Activated naive CD4-positive, alpha-beta T cell treated with anti-CD3 and anti-CD28 coated beads, Interleukin-2, amount 10 ng/mL, durations not matched to agents 7 days and 5 days (primary cell): ENCODE data around the gene SH3GLB2.

Experiments used
- CTCF ChIA-PET: fragments of 350-600 bp; sonication (Branson Sonifier 250); formaldehyde crosslinking; loops from one replicate; lab custom pipeline; 2021; ENCODE audit warnings: antibody characterized with exemption; lab: Charles Lee
- DNase-seq: peaks from one replicate; pipeline ENCODE4 v3.0.0-alpha.2; 2020
- H3K27ac Mint-ChIP-seq: one replicate; pipeline ENCODE4 v1.8.0; 2021; ENCODE audit warnings: mild to moderate bottlenecking, moderate library complexity, mixed read lengths
- H3K27me3 Mint-ChIP-seq: one replicate; pipeline ENCODE4 v1.8.0; 2021; ENCODE audit warnings: mild to moderate bottlenecking, mixed read lengths
- H3K36me3 Mint-ChIP-seq: one replicate; pipeline ENCODE4 v1.8.0; 2021; ENCODE audit warnings: mixed read lengths
- H3K4me1 Mint-ChIP-seq: one replicate; pipeline ENCODE4 v1.8.0; 2021; ENCODE audit warnings: mixed read lengths
- H3K4me3 Mint-ChIP-seq: one replicate; pipeline ENCODE4 v1.8.0; 2021; ENCODE audit warnings: mild to moderate bottlenecking, moderate library complexity, mixed read lengths
- H3K9me3 Mint-ChIP-seq: one replicate; pipeline ENCODE4 v1.8.0; 2021; ENCODE audit warnings: mixed read lengths

SH3GLB2 gene

GRCh38 chr9:129064499-129064908 lies 36.4 kb upstream of the SH3GLB2 start:
- Mint-ChIP-seq H3K4me3 (no peak overlapping the region), H3K9me3 (no peaks in the 10 kb centered on the region), H3K36me3 (peaks cover 23% of the 10 kb centered on the region), H3K27ac (no peak overlapping the region), H3K4me1 (peaks cover 15% of the 10 kb centered on the region), H3K27me3 (no peaks in the 10 kb centered on the region)
- CTCF ChIA-PET = no interaction called here
- no peak for DNase-seq

GRCh38 chr9:129063061-129063460 lies 34.9 kb upstream of the SH3GLB2 start:
- Mint-ChIP-seq H3K27me3 (no peaks in the 10 kb centered on the region), H3K36me3 (peaks cover 15% of the 10 kb centered on the region), H3K9me3 (no peaks in the 10 kb centered on the region), H3K4me1 (peaks cover under 1% of the 10 kb centered on the region), H3K4me3 (no peak overlapping the region), H3K27ac (no peak overlapping the region)
- CTCF ChIA-PET = no interaction called here
- DNase-seq = no peak

GRCh38 chr9:129060991-129061390 lies 32.9 kb upstream of the SH3GLB2 start:
- Mint-ChIP-seq H3K36me3 (peaks cover 15% of the 10 kb centered on the region), H3K27ac (no peak overlapping the region)

DNA sequence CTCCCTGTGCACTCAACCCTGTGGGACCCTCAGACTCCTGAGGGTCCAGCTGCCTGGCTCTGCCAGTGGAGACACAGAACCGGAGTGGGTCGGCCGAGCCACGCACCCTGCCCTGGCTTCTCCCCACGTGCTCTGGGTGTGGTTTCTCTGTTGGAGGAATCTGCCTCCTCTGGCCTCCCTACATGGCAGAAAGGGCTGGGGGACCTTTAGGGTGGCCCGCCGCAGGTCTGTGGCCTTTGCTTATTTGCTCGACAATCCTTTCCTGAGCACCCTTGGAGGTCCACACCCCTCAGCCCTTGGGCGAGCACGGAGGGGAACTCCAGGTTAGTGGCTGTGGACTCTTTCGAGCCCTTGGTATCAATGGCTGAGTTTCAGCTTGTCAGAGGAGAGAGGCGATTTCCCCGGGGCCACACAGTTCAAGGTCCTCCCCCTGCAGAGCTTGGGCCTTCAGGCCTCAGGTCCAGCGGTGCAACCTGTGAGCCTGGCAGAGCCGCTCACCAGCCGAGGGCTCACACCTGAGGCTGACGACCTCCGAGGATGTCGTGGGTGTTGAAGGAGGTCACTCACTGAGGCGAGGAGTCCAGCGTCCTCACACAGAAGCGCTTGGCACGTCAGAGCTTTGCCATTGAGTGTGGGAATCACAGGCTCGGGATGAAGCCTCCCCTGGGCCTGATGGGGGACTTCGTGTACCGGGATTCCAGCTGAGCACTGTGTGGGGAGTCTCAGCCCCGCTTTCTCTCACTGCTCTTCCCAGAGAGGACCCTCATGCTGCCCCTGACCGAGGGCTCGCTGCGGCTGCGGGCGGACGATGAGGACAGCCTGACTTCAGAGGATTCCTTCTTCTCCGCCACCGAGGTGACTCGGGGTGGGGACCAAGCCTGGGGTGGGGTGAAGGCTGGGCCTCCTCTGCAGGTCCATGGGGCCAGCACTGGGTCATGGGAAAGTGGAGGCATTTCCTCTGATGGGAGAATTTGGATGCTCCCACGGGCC lies 32.0 kb upstream of the SH3GLB2 start:
- no peak overlapping the region for H3K27ac Mint-ChIP-seq
- H3K4me3 Mint-ChIP-seq = no peak overlapping the region
- no peaks in the 10 kb centered on the region for H3K27me3 Mint-ChIP-seq
- CTCF ChIA-PET = no interaction called here
- H3K4me1 Mint-ChIP-seq = no peaks in the 10 kb centered on the region
- no peaks in the 10 kb centered on the region for H3K9me3 Mint-ChIP-seq
- no peak for DNase-seq
- peaks cover 10% of the 10 kb centered on the region for H3K36me3 Mint-ChIP-seq

More at GRCh38 chr9:129060991-129061390, 32.9 kb upstream of the SH3GLB2 start:
- Mint-ChIP-seq H3K4me1 (no peaks in the 10 kb centered on the region), H3K4me3 (no peak overlapping the region), H3K9me3 (no peaks in the 10 kb centered on the region), H3K27me3 (no peaks in the 10 kb centered on the region)
- CTCF ChIA-PET = no interaction called here
- no peak for DNase-seq

- no peak for DNase-seq
- Mint-ChIP-seq H3K4me3 (no peak overlapping the region), H3K4me1 (no peaks in the 10 kb centered on the region), H3K27ac (no peak overlapping the region), H3K36me3 (peaks cover 9% of the 10 kb centered on the region), H3K27me3 (no peaks in the 10 kb centered on the region), H3K9me3 (no peaks in the 10 kb centered on the region)
- CTCF ChIA-PET = no interaction called here
These were observed 31.0 kb upstream of the SH3GLB2 start for GRCh38 chr9:129058965-129059795.

GRCh38 chr9:129054163-129054851 lies 26.2 kb upstream of the SH3GLB2 start:
- Mint-ChIP-seq H3K27ac (no peak overlapping the region), H3K4me1 (no peaks in the 10 kb centered on the region), H3K9me3 (no peaks in the 10 kb centered on the region), H3K36me3 (peaks cover 5% of the 10 kb centered on the region), H3K4me3 (no peak overlapping the region), H3K27me3 (no peaks in the 10 kb centered on the region)
- no peak for DNase-seq
- CTCF ChIA-PET = interaction anchor here (1.1 kb wide), 1 partner anchor 88 kb away, joined by 3 read pairs; no protein-coding TSS in a partner anchor

GRCh38 chr9:129053020-129053419 lies 24.9 kb upstream of the SH3GLB2 start:
- Mint-ChIP-seq H3K4me1 (no peaks in the 10 kb centered on the region), H3K36me3 (peaks cover 12% of the 10 kb centered on the region), H3K9me3 (no peaks in the 10 kb centered on the region), H3K27ac (no peak overlapping the region), H3K4me3 (no peak overlapping the region), H3K27me3 (no peaks in the 10 kb centered on the region)
- CTCF ChIA-PET = interaction anchor here (0.5 kb wide), 1 partner anchor 393 kb away, joined by 3 read pairs; no protein-coding TSS in a partner anchor
- DNase-seq = no peak

DNA sequence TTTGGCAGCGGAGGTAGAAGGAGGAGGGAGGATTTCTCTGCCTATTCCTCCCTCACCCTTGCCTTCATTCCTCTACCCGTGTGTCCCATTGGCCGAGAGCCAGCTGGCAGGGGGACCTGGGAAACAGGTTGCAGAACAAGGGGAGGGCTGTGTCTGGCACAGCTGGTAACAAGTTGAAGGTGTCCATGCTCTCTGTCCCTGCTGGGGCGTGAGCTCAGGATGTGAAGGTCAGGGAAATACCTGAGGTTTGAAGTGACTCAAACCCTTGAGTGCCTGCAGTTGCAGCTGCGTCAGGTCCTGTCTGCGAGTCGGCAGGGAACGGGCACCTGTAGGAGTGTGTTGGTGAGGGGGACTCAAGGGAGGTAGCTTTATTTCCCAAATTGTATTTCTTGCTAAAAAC lies 24.5 kb upstream of the SH3GLB2 start:
- CTCF ChIA-PET = interaction anchor here (0.5 kb wide), 1 partner anchor 392 kb away, joined by 3 read pairs; no protein-coding TSS in a partner anchor
- Mint-ChIP-seq H3K9me3 (no peaks in the 10 kb centered on the region), H3K27ac (no peak overlapping the region), H3K27me3 (no peaks in the 10 kb centered on the region), H3K36me3 (peaks cover 12% of the 10 kb centered on the region), H3K4me3 (no peak overlapping the region), H3K4me1 (no peaks in the 10 kb centered on the region)
- DNase-seq = no peak

DNA sequence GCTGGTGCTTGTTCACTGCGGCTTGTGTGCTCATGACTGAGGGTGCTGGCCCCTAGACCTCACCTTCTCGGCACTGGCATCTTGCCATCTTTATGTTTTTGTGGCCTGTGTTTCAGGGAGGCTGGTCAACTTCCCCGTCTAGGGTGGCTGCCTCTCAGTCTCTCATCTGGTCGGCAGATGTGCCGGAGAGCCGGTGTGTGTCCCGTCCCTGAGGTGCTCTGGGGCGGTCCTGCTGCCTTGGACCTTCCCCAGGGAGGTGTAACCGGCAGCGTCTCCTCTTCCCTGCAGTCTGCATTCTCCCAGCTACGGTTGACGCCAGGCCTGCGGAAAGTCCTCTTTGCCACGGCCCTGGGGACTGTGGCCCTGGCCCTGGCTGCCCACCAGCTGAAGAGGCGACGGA lies 13.9 kb upstream of the SH3GLB2 start:
- H3K4me1 Mint-ChIP-seq = peaks cover 18% of the 10 kb centered on the region
- H3K4me3 Mint-ChIP-seq = no peak overlapping the region
- H3K27me3 Mint-ChIP-seq = no peaks in the 10 kb centered on the region
- no peak for DNase-seq
- no peaks in the 10 kb centered on the region for H3K9me3 Mint-ChIP-seq
- CTCF ChIA-PET = no interaction called here
- peaks cover 12% of the 10 kb centered on the region for H3K36me3 Mint-ChIP-seq
- H3K27ac Mint-ChIP-seq = no peak overlapping the region

DNA sequence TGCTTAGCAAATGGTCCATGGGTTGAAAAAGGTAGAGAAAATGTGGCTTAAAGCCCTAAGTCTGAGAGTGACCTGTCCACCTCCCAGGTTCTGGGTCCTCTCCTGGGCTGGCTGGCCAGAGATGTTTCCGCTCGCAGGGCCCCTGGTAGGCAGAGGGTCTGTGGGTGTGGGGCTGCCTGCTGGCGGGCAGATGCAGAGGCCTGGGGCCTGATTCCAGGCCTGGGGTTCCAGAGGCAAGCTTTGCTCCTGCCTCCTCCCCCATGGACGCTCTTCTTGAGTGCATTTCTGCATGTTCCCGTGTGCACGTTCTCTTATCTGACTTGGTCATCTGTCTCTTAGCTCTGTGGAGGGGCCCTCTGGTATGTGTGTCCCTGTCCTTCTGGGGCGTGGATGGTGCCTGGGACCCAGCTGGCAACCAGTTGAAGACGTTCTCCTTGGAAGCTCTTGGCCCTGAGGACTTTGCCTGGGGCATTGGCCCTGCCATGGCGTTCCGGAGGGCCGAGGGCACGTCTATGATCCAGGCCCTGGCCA lies 12.0 kb upstream of the SH3GLB2 start:
- CTCF ChIA-PET = interaction anchor here (1.1 kb wide), 1 partner anchor 12 kb away, joined by 3 read pairs; the partner anchor contains the start of gene SH3GLB2
- DNase-seq = no peak
- no peak overlapping the region for H3K27ac Mint-ChIP-seq
- H3K4me3 Mint-ChIP-seq = no peak overlapping the region
- peaks cover 32% of the 10 kb centered on the region for H3K4me1 Mint-ChIP-seq
- H3K36me3 Mint-ChIP-seq = peaks cover 12% of the 10 kb centered on the region
- no peaks in the 10 kb centered on the region for H3K27me3 Mint-ChIP-seq
- H3K9me3 Mint-ChIP-seq = no peaks in the 10 kb centered on the region

DNA sequence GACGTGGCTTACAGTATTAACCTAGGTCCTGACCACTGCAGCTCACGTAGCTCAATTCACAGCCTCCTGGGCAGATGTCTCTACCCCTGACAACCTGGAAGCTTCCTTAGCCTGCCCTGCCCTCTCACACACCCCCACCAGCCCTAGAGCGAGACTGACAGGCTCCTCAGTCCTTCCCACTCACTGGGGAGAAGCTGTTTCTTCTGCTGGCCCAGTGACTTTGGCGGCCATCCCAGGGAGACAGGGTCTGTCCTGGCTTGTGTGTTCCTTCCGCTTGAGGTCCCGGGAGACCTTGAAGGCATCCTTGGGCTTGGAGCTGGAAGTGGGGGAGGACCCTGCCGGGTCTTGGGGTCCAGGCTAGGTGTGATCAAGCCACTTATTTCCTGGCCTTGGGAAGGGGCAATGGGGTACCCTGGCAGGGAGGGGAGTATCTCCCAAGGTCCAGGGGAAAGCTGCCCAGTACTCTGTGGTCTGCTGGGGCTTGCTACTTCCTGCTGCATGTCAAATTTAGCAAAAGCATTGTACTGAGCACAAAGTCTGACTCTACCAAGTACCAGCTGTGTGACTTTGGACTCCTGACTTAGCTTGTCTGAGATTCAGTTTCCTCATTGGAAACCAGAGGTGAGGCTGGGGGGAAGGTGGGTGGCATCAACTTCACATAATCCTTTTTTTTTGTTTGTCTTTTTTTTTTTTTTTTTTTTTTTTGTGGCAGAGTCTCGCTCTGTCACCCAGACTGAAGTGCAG lies 10.2 kb upstream of the SH3GLB2 start:
- H3K4me1 Mint-ChIP-seq = peaks cover 32% of the 10 kb centered on the region
- peaks cover 12% of the 10 kb centered on the region for H3K36me3 Mint-ChIP-seq
- H3K4me3 Mint-ChIP-seq = peak overlapping the region; percentile 91
- no peaks in the 10 kb centered on the region for H3K27me3 Mint-ChIP-seq
- no peak for DNase-seq
- peak overlapping the region; percentile 49 for H3K27ac Mint-ChIP-seq
- no peaks in the 10 kb centered on the region for H3K9me3 Mint-ChIP-seq
- CTCF ChIA-PET = interaction anchor here (1.1 kb wide), 1 partner anchor 10 kb away, joined by 3 read pairs; the partner anchor contains the start of gene SH3GLB2

- no peak overlapping the region for H3K27ac Mint-ChIP-seq
- peaks cover 32% of the 10 kb centered on the region for H3K4me1 Mint-ChIP-seq
- H3K9me3 Mint-ChIP-seq = no peaks in the 10 kb centered on the region
- H3K27me3 Mint-ChIP-seq = no peaks in the 10 kb centered on the region
- DNase-seq = no peak
- CTCF ChIA-PET = interaction anchor here (1.1 kb wide), 1 partner anchor 9 kb away, joined by 3 read pairs; the partner anchor contains the start of gene SH3GLB2
- peaks cover 12% of the 10 kb centered on the region for H3K36me3 Mint-ChIP-seq
- H3K4me3 Mint-ChIP-seq = peak overlapping the region; percentile 91
These were observed 9.6 kb upstream of the SH3GLB2 start for GRCh38 chr9:129037767-129038098.
